Fibroblast of lung (primary cell): ENCODE data around the gene MCRIP2. TPM values are rescaled to one million over a fixed set of nuclear protein-coding genes. Genes with fewer than 3 reads are reported as not detected.

ENCODE experiments used
- DNase-seq, 2 donors: peaks; one replicate each; pipeline versions ENCODE4 v3.0.0 to v3.0.0-alpha.2; 2010; ENCODE audit warnings: low read depth in 2 of 2
- H2AFZ ChIP-seq: 2 replicates; pipeline ENCODE4 v1.5.1; 2012; ENCODE audit warnings: low read length, control low read depth, inconsistent platforms
- H3K27ac ChIP-seq: 2 replicates; pipeline ENCODE4 v1.5.1; 2011; ENCODE audit warnings: low read length, control low read depth; ENCODE audit not compliant: insufficient read depth
- H3K27me3 ChIP-seq: 2 replicates; pipeline ENCODE4 v1.5.1; 2011; ENCODE audit warnings: mild to moderate bottlenecking, low read length; ENCODE audit not compliant: control insufficient read depth, insufficient read depth
- H3K36me3 ChIP-seq: 2 replicates; pipeline ENCODE4 v1.5.1; 2011; ENCODE audit warnings: low read length; ENCODE audit not compliant: control insufficient read depth, insufficient read depth
- H3K4me1 ChIP-seq: 2 replicates; pipeline ENCODE4 v1.5.1; 2011; ENCODE audit warnings: low read length; ENCODE audit not compliant: control insufficient read depth, insufficient read depth; ENCODE audit errors: extremely low read depth
- H3K4me2 ChIP-seq: 2 replicates; pipeline ENCODE4 v1.5.1; 2011; ENCODE audit warnings: low read length, control low read depth; ENCODE audit not compliant: insufficient read depth; ENCODE audit errors: extremely low read depth
- H3K4me3 ChIP-seq, 4 experiments: fragments of 200-600 bp in 1 of 4; sonication (generic) in 1 of 4; replicated peaks in 1 of 4; 2 replicates each; pipeline ENCODE4 v1.5.1; 2011 to 2016; ENCODE audit warnings: low read length in 4 of 4, low read depth in 3 of 4, mild to moderate bottlenecking in 3 of 4, control low read depth in 2 of 4, inconsistent platforms in 1 of 4, mixed read lengths in 1 of 4; ENCODE audit not compliant: insufficient read depth in 1 of 4; ENCODE audit errors: control extremely low read depth in 1 of 4
- H3K79me2 ChIP-seq: 2 replicates; pipeline ENCODE4 v1.5.1; 2012; ENCODE audit warnings: mild to moderate bottlenecking, low read length, inconsistent platforms; ENCODE audit not compliant: control insufficient read depth, insufficient read depth
- H3K9ac ChIP-seq: 2 replicates; pipeline ENCODE4 v1.5.1; 2011; ENCODE audit warnings: mild to moderate bottlenecking, low read length, control low read depth; ENCODE audit not compliant: insufficient read depth
- H3K9me3 ChIP-seq: 2 replicates; pipeline ENCODE4 v1.5.1; 2012; ENCODE audit warnings: low read depth, low read length; ENCODE audit not compliant: control insufficient read depth, insufficient read depth
- H4K20me1 ChIP-seq: 2 replicates; pipeline ENCODE4 v1.5.1; 2011; ENCODE audit warnings: low read length; ENCODE audit not compliant: control insufficient read depth, insufficient read depth; ENCODE audit errors: extremely low read depth
- CTCF ChIP-seq, 2 donors: IDR thresholded peaks in 1 of 2; conservative IDR thresholded peaks in 1 of 2; 1 replicate in 1 of 2; 2 replicates in 1 of 2; pipeline ENCODE4 v1.5.1; 2011 to 2012; ENCODE audit warnings: low read length in 2 of 2, control low read depth in 1 of 2, inconsistent platforms in 1 of 2, low read depth in 1 of 2, mild to moderate bottlenecking in 1 of 2
- EZH2 ChIP-seq: IDR thresholded peaks from 2 replicates; pipeline ENCODE4 v1.5.1; 2012; ENCODE audit warnings: low read length, control low read depth, mild to moderate bottlenecking; ENCODE audit errors: missing control alignments
- polyA plus RNA-seq, 2 donors: library from polyadenylated mRNA; depleted of rRNA in 1 of 2; stranded (reverse) in 1 of 2; unstranded in 1 of 2; fragments of >200 nt; gene quantifications; 2 replicates each; pipeline ENCODE4 v1.2.1, GENCODE V29; 2011 to 2012; ENCODE audit warnings: missing spikeins in 1 of 2
- total RNA-seq: library from RNA; depleted of rRNA; stranded (reverse); fragments of >200 nt; gene quantifications from 2 replicates; pipeline ENCODE4 v1.2.1, GENCODE V29; 2014

MCRIP2 gene
- total and polyA plus RNA-seq, 2 donors (not counting 1 experiment from before 2014, with no cell fraction given), result 2.8 to 18.0 TPM

- Histone ChIP-seq H3K36me3 (no peaks in the 10 kb centered on the region), H3K27me3 (peaks cover 21% of the 10 kb centered on the region), H4K20me1 (no peaks in the 10 kb centered on the region), H2AFZ (no peak overlapping the region), H3K9me3 (no peaks in the 10 kb centered on the region), H3K9ac (no peak overlapping the region), H3K4me1 (peaks cover 5% of the 10 kb centered on the region), H3K4me2 (no peak overlapping the region), H3K4me3 (no peak overlapping the region), H3K27ac (no peak overlapping the region), H3K79me2 (peaks cover 2% of the 10 kb centered on the region)
- TF ChIP-seq EZH2 (peak; percentile 99), CTCF (conservative IDR thresholded peaks at IDR 0.05 in 1 of 2, IDR thresholded peaks at IDR 0.05 in 1 of 2; ENCODE audit: low read depth in 1 of 2, low read length in 2 of 2) (no peak)
- DNase-seq, result no peak
Observed at GRCh38 chr16:694187-694862, 52.7 kb downstream of the MCRIP2 start.

- no peak for TF ChIP-seq CTCF (conservative IDR thresholded peaks at IDR 0.05 in 1 of 2, IDR thresholded peaks at IDR 0.05 in 1 of 2; ENCODE audit: low read depth in 1 of 2, low read length in 2 of 2)
- no peak for TF ChIP-seq EZH2
- Histone ChIP-seq H3K4me2 (no peak overlapping the region), H3K9me3 (no peaks in the 10 kb centered on the region), H3K4me3 (no peak overlapping the region), H3K79me2 (no peaks in the 10 kb centered on the region), H2AFZ (no peak overlapping the region), H3K27ac (no peak overlapping the region), H3K4me1 (peaks cover 2% of the 10 kb centered on the region), H3K9ac (no peak overlapping the region), H4K20me1 (no peaks in the 10 kb centered on the region), H3K36me3 (no peaks in the 10 kb centered on the region), H3K27me3 (peaks cover 21% of the 10 kb centered on the region)
- DNase-seq, result no peak
Observed at GRCh38 chr16:694863-695354, 53.3 kb downstream of the MCRIP2 start.

- H3K36me3 ChIP-seq, result no peaks in the 10 kb centered on the region
- no peak overlapping the region for H3K4me3 ChIP-seq
- TF ChIP-seq EZH2, result peak; percentile 98
- TF ChIP-seq CTCF (conservative IDR thresholded peaks at IDR 0.05 in 1 of 2, IDR thresholded peaks at IDR 0.05 in 1 of 2; ENCODE audit: low read depth in 1 of 2, low read length in 2 of 2), result no peak
- no peak overlapping the region for H3K27ac ChIP-seq
- H3K9me3 ChIP-seq, result no peaks in the 10 kb centered on the region
- H3K4me2 ChIP-seq, result no peak overlapping the region
- H4K20me1 ChIP-seq, result no peaks in the 10 kb centered on the region
- H3K79me2 ChIP-seq, result no peaks in the 10 kb centered on the region
- no peak overlapping the region for H2AFZ ChIP-seq
- DNase-seq, result no peak
- peaks cover 21% of the 10 kb centered on the region for H3K27me3 ChIP-seq
- no peak overlapping the region for H3K9ac ChIP-seq
- peaks cover 2% of the 10 kb centered on the region for H3K4me1 ChIP-seq
Observed at GRCh38 chr16:695355-696089, 53.9 kb downstream of the MCRIP2 start.
